ENCODE measurements around the gene RYK.

RYK gene

GRCh38 chr3:134222835-134223234 is 27.8 kb downstream of the RYK start:
- no peak for ATAC-seq (ENCODE audit: insufficient read depth, low read depth)
- Histone ChIP-seq H3K79me2 (ENCODE audit: insufficient read depth, low read length) (peaks cover 55% of the 10 kb centered on the region), H2AFZ (ENCODE audit: low read depth, low read length) (no peak overlapping the region), H3K9me3 (ENCODE audit: insufficient read depth, low read length, severe bottlenecking) (no peaks in the 10 kb centered on the region), H3K27ac (ENCODE audit: low read length) (no peak overlapping the region), H3K9ac (ENCODE audit: low read depth, low read length) (no peak overlapping the region), H3K27me3 (ENCODE audit: insufficient read depth, low read length, poor library complexity) (no peaks in the 10 kb centered on the region), H3K4me2 (ENCODE audit: insufficient read depth, low read length) (no peak overlapping the region), H4K20me1 (ENCODE audit: insufficient read depth, low read length) (peaks cover 39% of the 10 kb centered on the region), H3K4me1 (ENCODE audit: insufficient read depth, low read length) (no peaks in the 10 kb centered on the region), H3K36me3 (ENCODE audit: insufficient read depth, low read length) (peaks cover 14% of the 10 kb centered on the region; the same call in 1 of the 2 replicates), H3K4me3 (ENCODE audit: low read depth in 1 of 2, low read length in 2 of 2) (no peak overlapping the region)
- no peak for DNase-seq
- TF ChIP-seq EZH2 (IDR thresholded peaks at IDR 0.05; ENCODE audit: borderline replicate concordance, low read depth, low read length, severe bottlenecking): no peak
- TF ChIP-seq CTCF (IDR thresholded peaks at IDR 0.05; ENCODE audit: borderline replicate concordance, extremely low read depth, low read length, poor library complexity, severe bottlenecking): no peak

GRCh38 chr3:134216851-134217250 is 33.8 kb downstream of the RYK start:
- no peaks in the 10 kb centered on the region for H3K9me3 ChIP-seq (ENCODE audit: insufficient read depth, low read length, severe bottlenecking)
- H3K4me2 ChIP-seq (ENCODE audit: insufficient read depth, low read length): no peak overlapping the region
- H2AFZ ChIP-seq (ENCODE audit: low read depth, low read length): no peak overlapping the region
- no peak for TF ChIP-seq EZH2 (IDR thresholded peaks at IDR 0.05; ENCODE audit: borderline replicate concordance, low read depth, low read length, severe bottlenecking)
- no peak for TF ChIP-seq CTCF (IDR thresholded peaks at IDR 0.05; ENCODE audit: borderline replicate concordance, extremely low read depth, low read length, poor library complexity, severe bottlenecking)
- no peak for DNase-seq
- no peaks in the 10 kb centered on the region for H3K4me1 ChIP-seq (ENCODE audit: insufficient read depth, low read length)
- H3K4me3 ChIP-seq (ENCODE audit: low read depth in 1 of 2, low read length in 2 of 2): no peak overlapping the region
- peaks cover 7% of the 10 kb centered on the region for H3K79me2 ChIP-seq (ENCODE audit: insufficient read depth, low read length)
- H3K27me3 ChIP-seq (ENCODE audit: insufficient read depth, low read length, poor library complexity): no peaks in the 10 kb centered on the region
- peaks cover 16% of the 10 kb centered on the region for H3K36me3 ChIP-seq (ENCODE audit: insufficient read depth, low read length)
- no peak overlapping the region for H3K9ac ChIP-seq (ENCODE audit: low read depth, low read length)
- ATAC-seq (ENCODE audit: insufficient read depth, low read depth): no peak
- H3K27ac ChIP-seq (ENCODE audit: low read length): no peak overlapping the region
- peaks cover 35% of the 10 kb centered on the region for H4K20me1 ChIP-seq (ENCODE audit: insufficient read depth, low read length)

- H3K9ac ChIP-seq (ENCODE audit: low read depth, low read length): no peak overlapping the region
- no peaks in the 10 kb centered on the region for H3K9me3 ChIP-seq (ENCODE audit: insufficient read depth, low read length, severe bottlenecking)
- peaks cover 35% of the 10 kb centered on the region for H4K20me1 ChIP-seq (ENCODE audit: insufficient read depth, low read length)
- no peak overlapping the region for H2AFZ ChIP-seq (ENCODE audit: low read depth, low read length)
- peaks cover 5% of the 10 kb centered on the region for H3K79me2 ChIP-seq (ENCODE audit: insufficient read depth, low read length)
- no peak overlapping the region for H3K27ac ChIP-seq (ENCODE audit: low read length)
- no peaks in the 10 kb centered on the region for H3K4me1 ChIP-seq (ENCODE audit: insufficient read depth, low read length)
- H3K4me3 ChIP-seq (ENCODE audit: low read depth in 1 of 2, low read length in 2 of 2): no peak overlapping the region
- no peak overlapping the region for H3K4me2 ChIP-seq (ENCODE audit: insufficient read depth, low read length)
- TF ChIP-seq CTCF (IDR thresholded peaks at IDR 0.05; ENCODE audit: borderline replicate concordance, extremely low read depth, low read length, poor library complexity, severe bottlenecking): no peak
- no peak for TF ChIP-seq EZH2 (IDR thresholded peaks at IDR 0.05; ENCODE audit: borderline replicate concordance, low read depth, low read length, severe bottlenecking)
- no peaks in the 10 kb centered on the region for H3K27me3 ChIP-seq (ENCODE audit: insufficient read depth, low read length, poor library complexity)
- peaks cover 19% of the 10 kb centered on the region for H3K36me3 ChIP-seq (ENCODE audit: insufficient read depth, low read length)
- DNase-seq (no peak), ATAC-seq (ENCODE audit: insufficient read depth, low read depth) (no peak)
These were observed 34.4 kb downstream of the RYK start for GRCh38 chr3:134216191-134216764.
